ENCODE results near the gene HERC4. TPM values are rescaled to one million over a fixed set of nuclear protein-coding genes. Genes with fewer than 3 reads are reported as not detected.

HERC4 gene
- total RNA-seq, 2 experiments from 2014 or later, result 46.0 to 46.8 TPM

GRCh38 chr10:67893637-67894036 lies 181.4 kb downstream of the HERC4 start:
- H3K4me3 ChIP-seq (ENCODE audit: low read length), result no peak overlapping the region
- ATAC-seq (ENCODE audit: poor library complexity) (no peak), DNase-seq (no peak)
- H3K4me3 Mint-ChIP-seq, result no peak overlapping the region
- H3K36me3 Mint-ChIP-seq (ENCODE audit: low read depth), result peaks cover 94% of the 10 kb centered on the region
- no peaks in the 10 kb centered on the region for H3K27me3 ChIP-seq (ENCODE audit: control insufficient read depth in 1 of 2, insufficient read depth in 2 of 2, low read length in 2 of 2)
- ChIA-PET POLR2A (no interaction called here), CTCF (no interaction called here)
- intact Hi-C loops (cut with DNase I, micrococcal nuclease), result no loop called here
- peaks cover 12% of the 10 kb centered on the region for H3K4me1 ChIP-seq (ENCODE audit: insufficient read depth, low read length)
- no peaks in the 10 kb centered on the region for H3K9me3 Mint-ChIP-seq
- H3K27me3 Mint-ChIP-seq, result no peaks in the 10 kb centered on the region
- TF ChIP-seq, protein P1, sequence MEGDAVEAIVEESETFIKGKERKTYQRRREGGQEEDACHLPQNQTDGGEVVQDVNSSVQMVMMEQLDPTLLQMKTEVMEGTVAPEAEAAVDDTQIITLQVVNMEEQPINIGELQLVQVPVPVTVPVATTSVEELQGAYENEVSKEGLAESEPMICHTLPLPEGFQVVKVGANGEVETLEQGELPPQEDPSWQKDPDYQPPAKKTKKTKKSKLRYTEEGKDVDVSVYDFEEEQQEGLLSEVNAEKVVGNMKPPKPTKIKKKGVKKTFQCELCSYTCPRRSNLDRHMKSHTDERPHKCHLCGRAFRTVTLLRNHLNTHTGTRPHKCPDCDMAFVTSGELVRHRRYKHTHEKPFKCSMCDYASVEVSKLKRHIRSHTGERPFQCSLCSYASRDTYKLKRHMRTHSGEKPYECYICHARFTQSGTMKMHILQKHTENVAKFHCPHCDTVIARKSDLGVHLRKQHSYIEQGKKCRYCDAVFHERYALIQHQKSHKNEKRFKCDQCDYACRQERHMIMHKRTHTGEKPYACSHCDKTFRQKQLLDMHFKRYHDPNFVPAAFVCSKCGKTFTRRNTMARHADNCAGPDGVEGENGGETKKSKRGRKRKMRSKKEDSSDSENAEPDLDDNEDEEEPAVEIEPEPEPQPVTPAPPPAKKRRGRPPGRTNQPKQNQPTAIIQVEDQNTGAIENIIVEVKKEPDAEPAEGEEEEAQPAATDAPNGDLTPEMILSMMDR (IDR thresholded peaks at IDR 0.05), result no peak
- peaks cover 94% of the 10 kb centered on the region for H3K36me3 ChIP-seq (ENCODE audit: insufficient read depth, low read length)
- peaks cover 34% of the 10 kb centered on the region for H3K4me1 Mint-ChIP-seq (ENCODE audit: low read depth)
- no peak overlapping the region for H3K27ac Mint-ChIP-seq
- no peaks in the 10 kb centered on the region for H3K9me3 ChIP-seq (ENCODE audit: control insufficient read depth in 1 of 2, insufficient read depth in 1 of 2, low read length in 2 of 2)
- no peak overlapping the region for H3K27ac ChIP-seq (ENCODE audit: low read depth in 1 of 2, low read length in 2 of 2)

DNA sequence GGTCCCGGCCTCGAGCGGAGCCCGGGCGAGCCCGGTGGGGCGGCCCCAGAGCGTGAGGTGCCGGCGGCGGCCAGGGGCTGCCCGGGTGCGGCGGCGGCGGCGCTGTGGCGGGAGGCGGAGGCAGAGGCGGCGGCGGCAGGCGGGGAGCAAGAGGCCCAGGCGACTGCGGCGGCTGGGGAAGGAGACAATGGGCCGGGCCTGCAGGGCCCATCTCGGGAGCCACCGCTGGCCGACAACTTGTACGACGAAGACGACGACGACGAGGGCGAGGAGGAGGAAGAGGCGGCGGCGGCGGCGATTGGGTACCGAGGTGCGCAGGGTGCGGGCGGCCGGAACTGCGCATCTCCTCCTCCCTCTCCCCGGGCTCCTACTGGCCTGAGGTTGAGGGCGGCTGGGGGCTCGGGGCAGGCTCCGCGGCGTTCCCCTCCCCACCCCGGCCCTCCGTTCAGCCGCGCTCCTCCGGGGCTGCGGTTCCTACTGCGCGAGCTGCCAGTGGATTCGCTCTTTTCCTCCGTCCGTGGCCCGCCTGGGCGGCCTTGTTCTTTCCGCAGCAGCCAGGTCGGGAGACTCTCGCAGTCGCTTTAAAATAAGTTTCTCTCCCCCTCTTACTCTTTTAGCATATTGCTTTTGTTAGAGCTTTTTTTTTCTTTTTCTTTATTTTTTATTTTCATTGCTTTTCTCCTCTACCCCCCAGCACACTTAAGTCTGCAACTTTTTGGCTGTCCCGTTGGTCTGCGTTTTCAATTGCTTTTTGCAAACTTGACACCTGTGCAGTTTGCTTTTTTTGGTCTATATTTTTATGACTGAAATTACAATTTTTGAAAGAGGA lies 190.0 kb downstream of the HERC4 start:
- no peaks in the 10 kb centered on the region for H3K9me3 Mint-ChIP-seq
- H3K27ac ChIP-seq (ENCODE audit: low read depth in 1 of 2, low read length in 2 of 2), result peak overlapping the region; percentile 68 to 78
- TF ChIP-seq, protein P1 (IDR thresholded peaks at IDR 0.05), result no peak
- peaks cover 50% of the 10 kb centered on the region for H3K36me3 Mint-ChIP-seq (ENCODE audit: low read depth)
- peak overlapping the region; percentile 87 for H3K4me3 ChIP-seq (ENCODE audit: low read length)
- H3K27me3 Mint-ChIP-seq, result no peaks in the 10 kb centered on the region
- peaks cover 24% of the 10 kb centered on the region for H3K4me1 ChIP-seq (ENCODE audit: insufficient read depth, low read length)
- H3K36me3 ChIP-seq (ENCODE audit: insufficient read depth, low read length), result peaks cover 33% of the 10 kb centered on the region
- peak; percentile 71 for ATAC-seq (ENCODE audit: poor library complexity)
- H3K27ac Mint-ChIP-seq, result peak overlapping the region; percentile 91
- POLR2A ChIA-PET, result interaction anchor here (0.6 to 4.7 kb wide), 13 partner anchors 20 to 463 kb away, joined by 3 to 50 read pairs (median 6); partner anchors contain the start of genes HERC4, HNRNPH3 and PBLD
- peak; percentile 55 to 90 (median 74) for DNase-seq
- H3K9me3 ChIP-seq (ENCODE audit: control insufficient read depth in 1 of 2, insufficient read depth in 1 of 2, low read length in 2 of 2), result no peaks in the 10 kb centered on the region
- intact Hi-C loops (cut with DNase I, micrococcal nuclease), result loop anchor here (1.0 to 10.0 kb wide), 6 partner anchors 30 to 1070 kb away; partner anchors contain the start of genes HERC4 (in 2 of the 2) and DDX21 (in 1 of the 2)
- CTCF ChIA-PET, result interaction anchor here (0.5 to 0.9 kb wide), 2 partner anchors 30 to 206 kb away, joined by 3 read pairs; no protein-coding TSS in a partner anchor
- peak overlapping the region; percentile 94 for H3K4me3 Mint-ChIP-seq
- H3K27me3 ChIP-seq (ENCODE audit: control insufficient read depth in 1 of 2, insufficient read depth in 2 of 2, low read length in 2 of 2), result no peaks in the 10 kb centered on the region
- peaks cover 51% of the 10 kb centered on the region for H3K4me1 Mint-ChIP-seq (ENCODE audit: low read depth)

GRCh38 chr10:67884313-67884841 lies 190.7 kb downstream of the HERC4 start, which contains the start of gene SIRT1:
Gene SIRT1, plus strand, starts transcription at chr10:67884656. Its CDS starts 66 bp downstream, at chr10:67884722.
- Histone ChIP-seq H3K9me3 (ENCODE audit: control insufficient read depth in 1 of 2, insufficient read depth in 1 of 2, low read length in 2 of 2) (no peaks in the 10 kb centered on the region), H3K4me3 (ENCODE audit: low read length) (peak within 1 kb of the TSS; percentile 87), H3K36me3 (ENCODE audit: insufficient read depth, low read length) (peaks cover 27% of the 10 kb centered on the region), H3K4me1 (ENCODE audit: insufficient read depth, low read length) (peaks cover 24% of the 10 kb centered on the region), H3K27me3 (ENCODE audit: control insufficient read depth in 1 of 2, insufficient read depth in 2 of 2, low read length in 2 of 2) (no peaks in the 10 kb centered on the region), H3K27ac (ENCODE audit: low read depth in 1 of 2, low read length in 2 of 2) (peak within 1 kb of the TSS; percentile 78 to 82)
- Mint-ChIP-seq H3K36me3 (ENCODE audit: low read depth) (peaks cover 45% of the 10 kb centered on the region), H3K4me3 (peak within 1 kb of the TSS; percentile 95), H3K27me3 (no peaks in the 10 kb centered on the region), H3K27ac (peak within 1 kb of the TSS; percentile 91), H3K4me1 (ENCODE audit: low read depth) (peaks cover 46% of the 10 kb centered on the region), H3K9me3 (no peaks in the 10 kb centered on the region)
- TF ChIP-seq, protein P1 (IDR thresholded peaks at IDR 0.05), result no peak
- intact Hi-C loops (cut with DNase I, micrococcal nuclease), result loop anchor here (2.0 to 10.0 kb wide), 5 partner anchors 34 to 1070 kb away; partner anchors contain the start of genes HERC4 (in 2 of the 2) and DDX21 (in 1 of the 2)
- POLR2A ChIA-PET, result interaction anchor here (1.0 to 4.7 kb wide), 6 partner anchors 8 to 448 kb away, joined by 5 to 50 read pairs (median 22); partner anchors contain the start of genes HERC4, HNRNPH3 and PBLD
- CTCF ChIA-PET, result interaction anchor here (0.8 to 1.1 kb wide), 2 partner anchors 16 to 29 kb away, joined by 3 to 4 read pairs; no protein-coding TSS in a partner anchor
- ATAC-seq (ENCODE audit: poor library complexity), result peak; percentile 70
- DNase-seq, result peak; percentile 88 to 97 (median 92)

All from CD4-positive, alpha-beta T cell (primary cell).